ENCODE data around the gene GABRG3.

The GABRG3 gene

GRCh38 chr15:27561816-27562215, 590.8 kb downstream of the GABRG3 start:
- TF ChIP-seq TAF1 (IDR thresholded peaks at IDR 0.05; ENCODE audit: borderline replicate concordance, insufficient read depth, low read length), result no peak
- no peak for TF ChIP-seq REST (IDR thresholded peaks at IDR 0.05; ENCODE audit: insufficient read depth in 1 of 2, low read depth in 2 of 2, low read length in 2 of 2)
- TF ChIP-seq SIN3A (IDR thresholded peaks at IDR 0.05; ENCODE audit: borderline replicate concordance, insufficient read depth, low read length), result no peak
- no peak for TF ChIP-seq FOXP2 (optimal IDR thresholded peaks at IDR 0.05; ENCODE audit: borderline replicate concordance, extremely low read depth, extremely low read length, insufficient read depth)
- TF ChIP-seq POLR2AphosphoS5 (IDR thresholded peaks at IDR 0.05; ENCODE audit: low read depth, low read length), result no peak

- TF ChIP-seq FOXP2 (optimal IDR thresholded peaks at IDR 0.05; ENCODE audit: borderline replicate concordance, extremely low read depth, extremely low read length, insufficient read depth) (no peak), POLR2AphosphoS5 (IDR thresholded peaks at IDR 0.05; ENCODE audit: low read depth, low read length) (no peak), SIN3A (IDR thresholded peaks at IDR 0.05; ENCODE audit: borderline replicate concordance, insufficient read depth, low read length) (no peak), TAF1 (IDR thresholded peaks at IDR 0.05; ENCODE audit: borderline replicate concordance, insufficient read depth, low read length) (no peak), REST (IDR thresholded peaks at IDR 0.05; ENCODE audit: insufficient read depth in 1 of 2, low read depth in 2 of 2, low read length in 2 of 2) (no peak)
These were observed 592.9 kb downstream of the GABRG3 start for GRCh38 chr15:27563765-27564370.

GRCh38 chr15:27564656-27565055, 593.7 kb downstream of the GABRG3 start:
- no peak for TF ChIP-seq FOXP2 (optimal IDR thresholded peaks at IDR 0.05; ENCODE audit: borderline replicate concordance, extremely low read depth, extremely low read length, insufficient read depth)
- TF ChIP-seq REST (IDR thresholded peaks at IDR 0.05; ENCODE audit: insufficient read depth in 1 of 2, low read depth in 2 of 2, low read length in 2 of 2), result no peak
- no peak for TF ChIP-seq TAF1 (IDR thresholded peaks at IDR 0.05; ENCODE audit: borderline replicate concordance, insufficient read depth, low read length)
- TF ChIP-seq SIN3A (IDR thresholded peaks at IDR 0.05; ENCODE audit: borderline replicate concordance, insufficient read depth, low read length), result no peak
- TF ChIP-seq POLR2AphosphoS5 (IDR thresholded peaks at IDR 0.05; ENCODE audit: low read depth, low read length), result no peak

GRCh38 chr15:27570746-27571145, 599.8 kb downstream of the GABRG3 start:
- TF ChIP-seq FOXP2 (optimal IDR thresholded peaks at IDR 0.05; ENCODE audit: borderline replicate concordance, extremely low read depth, extremely low read length, insufficient read depth), result no peak
- no peak for TF ChIP-seq TAF1 (IDR thresholded peaks at IDR 0.05; ENCODE audit: borderline replicate concordance, insufficient read depth, low read length)
- no peak for TF ChIP-seq REST (IDR thresholded peaks at IDR 0.05; ENCODE audit: insufficient read depth in 1 of 2, low read depth in 2 of 2, low read length in 2 of 2)
- no peak for TF ChIP-seq POLR2AphosphoS5 (IDR thresholded peaks at IDR 0.05; ENCODE audit: low read depth, low read length)
- no peak for TF ChIP-seq SIN3A (IDR thresholded peaks at IDR 0.05; ENCODE audit: borderline replicate concordance, insufficient read depth, low read length)

Data from PFSK-1 (cell line).